ENCODE results near the gene FILIP1L.
"Not testable (repeated sequence)": the region's sequence is repeated elsewhere in the genome, so short reads cannot be mapped to it uniquely, and the experiment has no call there.

FILIP1L gene

GRCh38 chr3:100096866-100097265, 17.4 kb downstream of the FILIP1L start:
- DNase-seq, result no peak

GRCh38 chr3:100096286-100096685, 18.0 kb downstream of the FILIP1L start:
- not testable (repeated sequence) for DNase-seq

- DNase-seq, result no peak
These were observed 20.5 kb downstream of the FILIP1L start for GRCh38 chr3:100093831-100094230.

- DNase-seq, result no peak
These were observed 23.7 kb downstream of the FILIP1L start for GRCh38 chr3:100090669-100091005.

GRCh38 chr3:100089812-100090668, 24.3 kb downstream of the FILIP1L start:
- DNase-seq, result peak; percentile 79

GRCh38 chr3:100088735-100089368, 25.4 kb downstream of the FILIP1L start:
- no peak for DNase-seq

GRCh38 chr3:100087198-100087597, 27.1 kb downstream of the FILIP1L start:
- no peak for DNase-seq

- no peak for DNase-seq
These were observed 27.9 kb downstream of the FILIP1L start for GRCh38 chr3:100086401-100086800.

GRCh38 chr3:100084100-100084806, 30.0 kb downstream of the FILIP1L start:
- DNase-seq, result no peak

GRCh38 chr3:100083209-100083608, 31.1 kb downstream of the FILIP1L start:
- DNase-seq, result no peak

GRCh38 chr3:100082714-100083113, 31.6 kb downstream of the FILIP1L start:
- no peak for DNase-seq

GRCh38 chr3:100081986-100082692, 32.2 kb downstream of the FILIP1L start:
- no peak for DNase-seq

GRCh38 chr3:100081311-100081710, 33.0 kb downstream of the FILIP1L start:
- no peak for DNase-seq

- no peak for DNase-seq
These were observed 33.7 kb downstream of the FILIP1L start for GRCh38 chr3:100080573-100080972.

- no peak for DNase-seq
These were observed 35.0 kb downstream of the FILIP1L start for GRCh38 chr3:100079328-100079727.

GRCh38 chr3:100076731-100077529, 37.4 kb downstream of the FILIP1L start:
- DNase-seq, result no peak

GRCh38 chr3:100075851-100076730, 38.2 kb downstream of the FILIP1L start:
- DNase-seq, result no peak

GRCh38 chr3:100075196-100075595, 39.1 kb downstream of the FILIP1L start:
- no peak for DNase-seq

- DNase-seq, result peak; percentile 81
These were observed 40.5 kb downstream of the FILIP1L start for GRCh38 chr3:100073714-100074307.

- no peak for DNase-seq
These were observed 41.1 kb downstream of the FILIP1L start for GRCh38 chr3:100073049-100073713.

Measured in islet precursor cell (in vitro differentiated cells).